Mesothelial cell of epicardium (in vitro differentiated cells): ENCODE measurements around the gene WWOX. TPM values are rescaled to one million over a fixed set of nuclear protein-coding genes. Genes with fewer than 3 reads are reported as not detected.
"Not testable (repeated sequence)": the region's sequence is repeated elsewhere in the genome, so short reads cannot be mapped to it uniquely, and the experiment has no call there.

Experiments
- DNase-seq, 2 experiments: peaks; one replicate each; pipeline ENCODE4 v3.0.0; 2021; ENCODE audit warnings: low spot score in 2 of 2; ENCODE audit not compliant: unreplicated experiment in 2 of 2
- H3K27ac Mint-ChIP-seq: 2 replicates; pipeline ENCODE4 v1.8.0; 2021; ENCODE audit warnings: mixed read lengths
- H3K27me3 Mint-ChIP-seq: 2 replicates; pipeline ENCODE4 v1.8.0; 2021; ENCODE audit warnings: low read depth, mixed read lengths
- H3K36me3 Mint-ChIP-seq: 2 replicates; pipeline ENCODE4 v1.8.0; 2021; ENCODE audit warnings: mixed read lengths
- H3K4me1 Mint-ChIP-seq: 2 replicates; pipeline ENCODE4 v1.8.0; 2021; ENCODE audit warnings: mixed read lengths
- H3K4me3 Mint-ChIP-seq: 2 replicates; pipeline ENCODE4 v1.8.0; 2021; ENCODE audit warnings: mild to moderate bottlenecking, moderate library complexity, mixed read lengths
- H3K9me3 Mint-ChIP-seq: 2 replicates; pipeline ENCODE4 v1.8.0; 2021; ENCODE audit warnings: mixed read lengths
- CTCF ChIP-seq: fragments of 200-600 bp; sonication (generic); IDR thresholded peaks from one replicate; pipeline ENCODE4 v1.5.0; 2021; ENCODE audit warnings: antibody characterized with exemption; ENCODE audit not compliant: unreplicated experiment
- total RNA-seq: library from RNA; stranded (reverse); gene quantifications from 3 replicates; pipeline ENCODE4 v1.2.1, GENCODE V29; 2021

Gene WWOX
- total RNA-seq, 1 donor from 2014 or later = 29.7 TPM

- Mint-ChIP-seq H3K4me3 (no peak overlapping the region), H3K27me3 (peaks cover 5% of the 10 kb centered on the region), H3K27ac (no peak overlapping the region), H3K4me1 (no peaks in the 10 kb centered on the region), H3K9me3 (peaks cover 9% of the 10 kb centered on the region), H3K36me3 (peaks cover 3% of the 10 kb centered on the region)
- DNase-seq = no peak
- no peak for TF ChIP-seq CTCF
Observed at GRCh38 chr16:79217375-79218011, 1118.0 kb downstream of the WWOX start.

GRCh38 chr16:79218351-79218750 lies 1118.9 kb downstream of the WWOX start:
- Mint-ChIP-seq H3K9me3 (peaks cover 9% of the 10 kb centered on the region), H3K4me3 (no peak overlapping the region), H3K36me3 (peaks cover 3% of the 10 kb centered on the region), H3K27ac (no peak overlapping the region), H3K27me3 (peaks cover 13% of the 10 kb centered on the region), H3K4me1 (no peaks in the 10 kb centered on the region)
- no peak for TF ChIP-seq CTCF
- no peak for DNase-seq

- not testable (repeated sequence) for H3K27ac Mint-ChIP-seq, H3K4me3 Mint-ChIP-seq, H3K4me1 Mint-ChIP-seq, DNase-seq, H3K36me3 Mint-ChIP-seq, H3K9me3 Mint-ChIP-seq
- H3K27me3 Mint-ChIP-seq = peaks cover 32% of the 10 kb centered on the region
Observed at GRCh38 chr16:79225994-79226393, 1126.5 kb downstream of the WWOX start.

GRCh38 chr16:79229361-79229760 lies 1129.9 kb downstream of the WWOX start:
- Mint-ChIP-seq H3K4me3 (no peak overlapping the region), H3K36me3 (no peaks in the 10 kb centered on the region), H3K27ac (no peak overlapping the region), H3K9me3 (no peaks in the 10 kb centered on the region), H3K4me1 (peaks cover 10% of the 10 kb centered on the region), H3K27me3 (peaks cover 16% of the 10 kb centered on the region)
- no peak for TF ChIP-seq CTCF
- no peak for DNase-seq

GRCh38 chr16:79245700-79246099 lies 1146.2 kb downstream of the WWOX start:
- peaks cover 15% of the 10 kb centered on the region for H3K27me3 Mint-ChIP-seq
- H3K9me3 Mint-ChIP-seq = peaks cover 19% of the 10 kb centered on the region
- not testable (repeated sequence) for H3K36me3 Mint-ChIP-seq, H3K4me1 Mint-ChIP-seq, H3K4me3 Mint-ChIP-seq, DNase-seq, H3K27ac Mint-ChIP-seq

- H3K36me3 Mint-ChIP-seq = no peaks in the 10 kb centered on the region
- no peak overlapping the region for H3K4me3 Mint-ChIP-seq
- H3K27me3 Mint-ChIP-seq = peaks cover 13% of the 10 kb centered on the region
- DNase-seq = no peak
- H3K9me3 Mint-ChIP-seq = peaks cover 6% of the 10 kb centered on the region
- H3K4me1 Mint-ChIP-seq = peaks cover 4% of the 10 kb centered on the region
- no peak overlapping the region for H3K27ac Mint-ChIP-seq
- TF ChIP-seq CTCF = no peak
Observed at GRCh38 chr16:79247386-79247785, 1147.9 kb downstream of the WWOX start.

GRCh38 chr16:79248351-79248750 lies 1148.9 kb downstream of the WWOX start:
- peaks cover 9% of the 10 kb centered on the region for H3K4me1 Mint-ChIP-seq
- no peak for TF ChIP-seq CTCF
- H3K27ac Mint-ChIP-seq = no peak overlapping the region
- H3K27me3 Mint-ChIP-seq = peaks cover 8% of the 10 kb centered on the region
- no peaks in the 10 kb centered on the region for H3K36me3 Mint-ChIP-seq
- no peak overlapping the region for H3K4me3 Mint-ChIP-seq
- DNase-seq = no peak
- H3K9me3 Mint-ChIP-seq = no peaks in the 10 kb centered on the region
